Spleen (tissue), 11 donors: Measurements from ENCODE around the gene BZW1. TPM values are rescaled to one million over a fixed set of nuclear protein-coding genes. Genes with fewer than 3 reads are reported as not detected.

Experiments
- DNase-seq: peaks from one replicate; pipeline ENCODE4 v3.0.0-alpha.2; 2020
- H3K27ac ChIP-seq, 8 donors: fragments of 200-600 bp; sonication (generic) in 7 of 8; 1 replicate in 4 of 8; 2 replicates in 4 of 8; pipeline versions ENCODE4 v1.5.0 to v1.8.0; 2016 to 2021; ENCODE audit warnings: inconsistent platforms in 4 of 8, mild to moderate bottlenecking in 4 of 8, moderate library complexity in 1 of 8
- H3K27me3 ChIP-seq, 7 donors: fragments of 200-600 bp; sonication (generic) in 6 of 7; replicated peaks in 1 of 7; 1 replicate in 4 of 7; 2 replicates in 3 of 7; pipeline versions ENCODE4 v1.5.0 to v1.8.0; 2016 to 2021; ENCODE audit warnings: inconsistent platforms in 3 of 7, mild to moderate bottlenecking in 1 of 7
- H3K36me3 ChIP-seq, 6 donors: fragments of 200-600 bp; sonication (generic) in 5 of 6; 1 replicate in 4 of 6; 2 replicates in 2 of 6; pipeline versions ENCODE4 v1.5.0 to v1.8.0; 2016 to 2021; ENCODE audit warnings: inconsistent platforms in 2 of 6
- H3K4me1 ChIP-seq, 6 donors: fragments of 200-600 bp; sonication (generic) in 5 of 6; 1 replicate in 3 of 6; 2 replicates in 3 of 6; pipeline versions ENCODE4 v1.5.0 to v1.8.0; 2016 to 2021; ENCODE audit warnings: inconsistent platforms in 3 of 6
- H3K4me3 ChIP-seq, 8 donors: fragments of 200-600 bp; sonication (generic) in 7 of 8; 1 replicate in 4 of 8; 2 replicates in 4 of 8; pipeline versions ENCODE4 v1.5.0 to v1.8.0; 2016 to 2021; ENCODE audit warnings: inconsistent platforms in 4 of 8, mild to moderate bottlenecking in 4 of 8, moderate library complexity in 2 of 8
- H3K9me3 ChIP-seq, 8 donors: fragments of 200-600 bp; sonication (generic) in 7 of 8; 1 replicate in 4 of 8; 2 replicates in 4 of 8; pipeline versions ENCODE4 v1.5.0 to v1.8.0; 2016 to 2021; ENCODE audit warnings: inconsistent platforms in 4 of 8
- CTCF ChIP-seq, 11 experiments: fragments of 200-600 bp in 7 of 11; fragments of 450-650 bp in 4 of 11; sonication (generic) in 4 of 11; IDR thresholded peaks in 8 of 11; conservative IDR thresholded peaks in 3 of 11; 1 replicate in 7 of 11; 2 replicates in 4 of 11; pipeline versions ENCODE4 v1.4.0 to v1.8.0; 2016 to 2021; ENCODE audit warnings: antibody characterized with exemption in 11 of 11, inconsistent platforms in 4 of 11, mild to moderate bottlenecking in 1 of 11
- POLR2A ChIP-seq, 3 donors: fragments of 450-650 bp; IDR thresholded peaks; one replicate each; pipeline ENCODE4 v1.5.1; 2017; ENCODE audit warnings: antibody characterized with exemption in 3 of 3, mild to moderate bottlenecking in 1 of 3
- POLR2AphosphoS5 ChIP-seq, 3 donors: sonication (generic); formaldehyde crosslinking; IDR thresholded peaks; one replicate each; pipeline ENCODE4 v1.5.1; 2017; ENCODE audit warnings: antibody characterized with exemption in 3 of 3
- WGBS, 5 donors: extraction: QIAGEN DNeasy Blood & Tissue Kit in 3 of 5; methylation state at CpG; one replicate each; pipeline versions ENCODE4 v1.1.5 to v1.1.7; 2013 to 2018; 5-methylcytosine and 5-hydroxymethylcytosine counted together
- intact Hi-C: fragments of 100-400 bp; cut with DNase I; formaldehyde crosslinking; loops from one replicate; pipeline ENCODE4 v1.15.0; 2023; ENCODE audit warnings: low total_unique reads
- polyA plus RNA-seq, 3 donors: library from polyadenylated mRNA; stranded (reverse); fragments of 200-250 nt; gene quantifications; one replicate each; pipeline ENCODE4 v1.2.1, GENCODE V29; 2013
- total RNA-seq, 7 donors: library from RNA; depleted of rRNA in 3 of 7; stranded (reverse); fragments of >200 nt in 3 of 7; fragmentation: NEBNext Ultra II Directional in 4 of 7; extraction: Animal tissue kit (Norgen Biotek cat#: 25700) in 4 of 7; gene quantifications; one replicate each; pipeline versions ENCODE4 v1.1.0 to v1.2.1, GENCODE V29; 2016 to 2021
- donor health status: healthy with polysubstance abuse.
- donor health status: DM: no; HTN: no; CAD: no; lungs with moderate emphysema.
- donor health status: DM: no; HTN: no; CAD: no.
- donor health status: Bipolar disorder and iron deficiency.
- donor health status: healthy.
- donor health status: DM: no; HTN: no; CAD: no.
- donor health status: DM: yes; HTN: yes; CAD: no.

BZW1 gene
- total and polyA plus RNA-seq, 10 donors, result 25.9 to 151 (median 110) TPM

- no peaks in the 10 kb centered on the region for H3K4me1 ChIP-seq
- H3K36me3 ChIP-seq, result no peaks in the 10 kb centered on the region
- DNase-seq, result no peak
- TF ChIP-seq CTCF (IDR thresholded peaks at IDR 0.05 in 8 of 11, conservative IDR thresholded peaks at IDR 0.05 in 3 of 11), result no peak
- no peak for TF ChIP-seq POLR2A (IDR thresholded peaks at IDR 0.05)
- TF ChIP-seq POLR2AphosphoS5 (IDR thresholded peaks at IDR 0.05), result no peak
- H3K9me3 ChIP-seq, result no peaks in the 10 kb centered on the region
- no peak overlapping the region for H3K4me3 ChIP-seq
- H3K27me3 ChIP-seq, result no peaks in the 10 kb centered on the region
- no peak overlapping the region for H3K27ac ChIP-seq
- intact Hi-C loops, result no loop called here
- 60 to 74% (median 69%) methylated on average over 4 of the region's 4 CpGs for WGBS, 5 donors
Observed at GRCh38 chr2:200782251-200782650, 29.5 kb upstream of the BZW1 start.

GRCh38 chr2:200784215-200784614 is 27.5 kb upstream of the BZW1 start:
- H3K4me3 ChIP-seq, result no peak overlapping the region
- no peaks in the 10 kb centered on the region for H3K4me1 ChIP-seq
- DNase-seq, result no peak
- H3K27ac ChIP-seq, result no peak overlapping the region
- no peaks in the 10 kb centered on the region for H3K36me3 ChIP-seq
- H3K27me3 ChIP-seq, result no peaks in the 10 kb centered on the region
- H3K9me3 ChIP-seq, result no peaks in the 10 kb centered on the region
- intact Hi-C loops, result no loop called here
- TF ChIP-seq POLR2AphosphoS5 (IDR thresholded peaks at IDR 0.05) (no peak), POLR2A (IDR thresholded peaks at IDR 0.05) (no peak), CTCF (IDR thresholded peaks at IDR 0.05 in 8 of 11, conservative IDR thresholded peaks at IDR 0.05 in 3 of 11) (no peak)

GRCh38 chr2:200786423-200786822 is 25.3 kb upstream of the BZW1 start:
- 87 to 95% (median 92%) methylated on average over 2 of the region's 2 CpGs for WGBS, 5 donors
- intact Hi-C loops, result no loop called here
- no peak for DNase-seq
- Histone ChIP-seq H3K4me1 (no peaks in the 10 kb centered on the region), H3K4me3 (no peak overlapping the region), H3K36me3 (no peaks in the 10 kb centered on the region), H3K9me3 (no peaks in the 10 kb centered on the region), H3K27me3 (no peaks in the 10 kb centered on the region), H3K27ac (no peak overlapping the region)
- TF ChIP-seq CTCF (IDR thresholded peaks at IDR 0.05 in 8 of 11, conservative IDR thresholded peaks at IDR 0.05 in 3 of 11), result no peak
- no peak for TF ChIP-seq POLR2A (IDR thresholded peaks at IDR 0.05)

GRCh38 chr2:200786826-200787225 is 24.9 kb upstream of the BZW1 start:
- no peaks in the 10 kb centered on the region for H3K9me3 ChIP-seq
- no peak overlapping the region for H3K27ac ChIP-seq
- TF ChIP-seq POLR2AphosphoS5 (IDR thresholded peaks at IDR 0.05) (no peak), CTCF (IDR thresholded peaks at IDR 0.05 in 8 of 11, conservative IDR thresholded peaks at IDR 0.05 in 3 of 11) (no peak), POLR2A (IDR thresholded peaks at IDR 0.05) (no peak)
- no peak overlapping the region for H3K4me3 ChIP-seq
- H3K36me3 ChIP-seq, result no peaks in the 10 kb centered on the region
- no peaks in the 10 kb centered on the region for H3K27me3 ChIP-seq
- intact Hi-C loops, result no loop called here
- DNase-seq, result no peak
- no peaks in the 10 kb centered on the region for H3K4me1 ChIP-seq
- WGBS, 5 donors, result 53 to 81% (median 65%) methylated on average over 3 of the region's 3 CpGs
